ENCODE data around the gene ZNF837.
A peak's percentile ranks its signal among the peaks of the same experiment; 100 is the strongest.
"Not testable (repeated sequence)": the region's sequence is repeated elsewhere in the genome, so short reads cannot be mapped to it uniquely, and the experiment has no call there.

ZNF837 gene

GRCh38 chr19:58380662-58381459 is at the start of gene ZNF837:
ZNF837 (minus strand) TSS chr19:58381030; CDS start chr19:58369332, 11,698 bp downstream.
- peak; percentile 100 for DNase-seq (ENCODE audit: low spot score)

- DNase-seq (ENCODE audit: low spot score), result no peak
These were observed 48.9 kb upstream of the ZNF837 start for GRCh38 chr19:58429745-58430144.

- no peak for DNase-seq (ENCODE audit: low spot score)
These were observed 47.8 kb upstream of the ZNF837 start for GRCh38 chr19:58428617-58429016.

- DNase-seq (ENCODE audit: low spot score), result no peak
These were observed 36.2 kb upstream of the ZNF837 start for GRCh38 chr19:58417071-58417470.

- DNase-seq (ENCODE audit: low spot score), result no peak
These were observed 35.8 kb upstream of the ZNF837 start for GRCh38 chr19:58416604-58417003.

GRCh38 chr19:58409010-58409790 is 28.4 kb upstream of the ZNF837 start:
- no peak for DNase-seq (ENCODE audit: low spot score)

- peak; percentile 96 for DNase-seq (ENCODE audit: low spot score)
These were observed 27.6 kb upstream of the ZNF837 start, which contains the start of gene ZNF584 for GRCh38 chr19:58408152-58409009. ZNF584 (plus strand) TSS chr19:58408649; CDS start chr19:58409148, 499 bp downstream.

GRCh38 chr19:58407658-58408151 is 26.9 kb upstream of the ZNF837 start:
- no peak for DNase-seq (ENCODE audit: low spot score)

GRCh38 chr19:58406818-58407657 is 26.2 kb upstream of the ZNF837 start:
- no peak for DNase-seq (ENCODE audit: low spot score)

- not testable (repeated sequence) for DNase-seq (ENCODE audit: low spot score)
These were observed 23.2 kb upstream of the ZNF837 start for GRCh38 chr19:58403920-58404478.

- no peak for DNase-seq (ENCODE audit: low spot score)
These were observed 21.1 kb upstream of the ZNF837 start for GRCh38 chr19:58401840-58402421.

- peak; percentile 100 for DNase-seq (ENCODE audit: low spot score)
These were observed 20.3 kb upstream of the ZNF837 start for GRCh38 chr19:58400916-58401839.

GRCh38 chr19:58400316-58400915 is 19.6 kb upstream of the ZNF837 start:
- DNase-seq (ENCODE audit: low spot score), result no peak

- DNase-seq (ENCODE audit: low spot score), result no peak
These were observed 19.1 kb upstream of the ZNF837 start for GRCh38 chr19:58399903-58400302.

- DNase-seq (ENCODE audit: low spot score), result no peak
These were observed 17.7 kb upstream of the ZNF837 start for GRCh38 chr19:58398545-58398944.

GRCh38 chr19:58398087-58398486 is 17.3 kb upstream of the ZNF837 start:
- DNase-seq (ENCODE audit: low spot score), result no peak

GRCh38 chr19:58397533-58398037 is 16.8 kb upstream of the ZNF837 start:
- no peak for DNase-seq (ENCODE audit: low spot score)

- no peak for DNase-seq (ENCODE audit: low spot score)
These were observed 16.1 kb upstream of the ZNF837 start for GRCh38 chr19:58396691-58397532.
